ENCODE measurements around the gene HEPACAM.

DNA sequence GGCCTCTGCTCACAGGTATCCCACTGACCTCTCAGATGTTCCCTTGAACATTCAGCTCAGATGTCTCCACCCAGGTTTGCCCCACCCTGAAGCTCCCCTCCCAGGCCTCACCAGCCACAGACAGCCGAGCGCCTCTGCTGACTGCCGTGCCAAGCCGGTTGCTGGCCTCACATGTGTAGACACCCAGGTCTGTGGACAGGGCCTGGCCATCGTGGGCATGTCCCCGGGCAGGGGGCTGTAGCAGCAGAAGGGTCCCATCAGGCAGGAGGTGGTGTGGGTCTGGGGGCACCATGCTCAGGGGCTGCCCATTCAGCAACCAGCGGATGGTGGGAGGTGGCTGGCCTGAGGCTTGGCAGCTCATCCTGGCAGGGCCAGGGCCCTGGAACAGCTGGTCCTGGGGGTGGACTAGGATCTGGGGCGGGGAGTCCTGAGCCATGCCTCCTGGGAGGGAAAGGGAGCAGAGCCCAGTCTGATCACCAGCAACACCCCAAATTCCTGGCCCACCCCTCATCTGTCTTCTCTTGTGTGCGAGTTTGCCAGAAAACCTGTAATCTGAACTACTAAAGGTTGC, 38.9 kb downstream of the HEPACAM start:
- TF ChIP-seq, protein P1, sequence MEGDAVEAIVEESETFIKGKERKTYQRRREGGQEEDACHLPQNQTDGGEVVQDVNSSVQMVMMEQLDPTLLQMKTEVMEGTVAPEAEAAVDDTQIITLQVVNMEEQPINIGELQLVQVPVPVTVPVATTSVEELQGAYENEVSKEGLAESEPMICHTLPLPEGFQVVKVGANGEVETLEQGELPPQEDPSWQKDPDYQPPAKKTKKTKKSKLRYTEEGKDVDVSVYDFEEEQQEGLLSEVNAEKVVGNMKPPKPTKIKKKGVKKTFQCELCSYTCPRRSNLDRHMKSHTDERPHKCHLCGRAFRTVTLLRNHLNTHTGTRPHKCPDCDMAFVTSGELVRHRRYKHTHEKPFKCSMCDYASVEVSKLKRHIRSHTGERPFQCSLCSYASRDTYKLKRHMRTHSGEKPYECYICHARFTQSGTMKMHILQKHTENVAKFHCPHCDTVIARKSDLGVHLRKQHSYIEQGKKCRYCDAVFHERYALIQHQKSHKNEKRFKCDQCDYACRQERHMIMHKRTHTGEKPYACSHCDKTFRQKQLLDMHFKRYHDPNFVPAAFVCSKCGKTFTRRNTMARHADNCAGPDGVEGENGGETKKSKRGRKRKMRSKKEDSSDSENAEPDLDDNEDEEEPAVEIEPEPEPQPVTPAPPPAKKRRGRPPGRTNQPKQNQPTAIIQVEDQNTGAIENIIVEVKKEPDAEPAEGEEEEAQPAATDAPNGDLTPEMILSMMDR (IDR thresholded peaks at IDR 0.05; ENCODE audit: insufficient read depth, low read length, poor library complexity, severe bottlenecking), result no peak
- TF ChIP-seq EZH2phosphoT487 (conservative IDR thresholded peaks at IDR 0.05; ENCODE audit: low read length), result no peak

Data from SU-DHL-6 (cell line).